Bronchial epithelial cell (primary cell): Measurements from ENCODE around the gene ASAP2. TPM values are rescaled to one million over a fixed set of nuclear protein-coding genes. Genes with fewer than 3 reads are reported as not detected.

Source experiments
- DNase-seq: peaks from one replicate; pipeline ENCODE4 v3.0.0-alpha.2; 2010; ENCODE audit warnings: low read depth
- FAIRE-seq: peaks from 2 replicates; lab custom pipeline; 2011; peaks lifted over from hg19 to GRCh38; lab: Jason Lieb, UNC
- H3K27me3 ChIP-seq: 2 replicates; pipeline ENCODE4 v1.5.1; 2011; ENCODE audit warnings: low read length; ENCODE audit not compliant: control insufficient read depth, insufficient read depth
- H3K36me3 ChIP-seq: 2 replicates; pipeline ENCODE4 v1.5.1; 2011; ENCODE audit warnings: low read length; ENCODE audit not compliant: control insufficient read depth, insufficient read depth
- H3K4me3 ChIP-seq: 2 replicates; pipeline ENCODE4 v1.5.1; 2011; ENCODE audit warnings: mild to moderate bottlenecking, low read depth, low read length, control low read depth
- CTCF ChIP-seq: IDR thresholded peaks from 2 replicates; pipeline ENCODE4 v1.5.1; 2011; ENCODE audit warnings: mild to moderate bottlenecking, moderate library complexity, low read length, control low read depth, inconsistent platforms; ENCODE audit not compliant: insufficient read depth, severe bottlenecking
- total RNA-seq: library from RNA; depleted of rRNA; stranded (reverse); fragments of >200 nt; gene quantifications from 2 replicates; pipeline ENCODE4 v1.2.1, GENCODE V29; 2014

The ASAP2 gene
- total RNA-seq, result 20.0 and 25.5 TPM in 2 replicates

- Histone ChIP-seq H3K36me3 (no peaks in the 10 kb centered on the region), H3K4me3 (peak within 1 kb of the TSS; percentile 80), H3K27me3 (no peaks in the 10 kb centered on the region)
- FAIRE-seq, result no peak
- DNase-seq, result peak; percentile 39
- TF ChIP-seq CTCF, result peak; percentile 88
Measured at GRCh38 chr2:9205963-9206948, at the start of gene ASAP2. Gene ASAP2, plus strand, starts transcription at chr2:9206812. Its CDS starts 293 bp downstream, at chr2:9207105.

GRCh38 chr2:9158786-9159779, 47.5 kb upstream of the ASAP2 start:
- DNase-seq (peak; percentile 93), FAIRE-seq (no peak)
- Histone ChIP-seq H3K4me3 (no peak overlapping the region), H3K27me3 (no peaks in the 10 kb centered on the region), H3K36me3 (no peaks in the 10 kb centered on the region)
- no peak for TF ChIP-seq CTCF

GRCh38 chr2:9160732-9161131, 45.9 kb upstream of the ASAP2 start:
- no peak for DNase-seq
- H3K27me3 ChIP-seq, result no peaks in the 10 kb centered on the region
- H3K4me3 ChIP-seq, result no peak overlapping the region
- FAIRE-seq, result no peak
- no peaks in the 10 kb centered on the region for H3K36me3 ChIP-seq
- no peak for TF ChIP-seq CTCF

- H3K36me3 ChIP-seq, result no peaks in the 10 kb centered on the region
- H3K4me3 ChIP-seq, result no peak overlapping the region
- FAIRE-seq, result no peak
- DNase-seq, result peak; percentile 46
- no peak for TF ChIP-seq CTCF
- no peaks in the 10 kb centered on the region for H3K27me3 ChIP-seq
Measured at GRCh38 chr2:9162841-9163240, 43.8 kb upstream of the ASAP2 start.

- no peaks in the 10 kb centered on the region for H3K36me3 ChIP-seq
- DNase-seq (peak; percentile 54), FAIRE-seq (no peak)
- H3K27me3 ChIP-seq, result no peaks in the 10 kb centered on the region
- no peak for TF ChIP-seq CTCF
- H3K4me3 ChIP-seq, result no peak overlapping the region
Measured at GRCh38 chr2:9163306-9164111, 43.1 kb upstream of the ASAP2 start.
